ENCODE data around the gene KIAA1755. TPM values are rescaled to one million over a fixed set of nuclear protein-coding genes. Genes with fewer than 3 reads are reported as not detected.

KIAA1755 gene
- total and polyA plus RNA-seq, 2 of the 4 experiments (the other 2 are of a cell fraction): 2.5 to 5.1 TPM

DNA sequence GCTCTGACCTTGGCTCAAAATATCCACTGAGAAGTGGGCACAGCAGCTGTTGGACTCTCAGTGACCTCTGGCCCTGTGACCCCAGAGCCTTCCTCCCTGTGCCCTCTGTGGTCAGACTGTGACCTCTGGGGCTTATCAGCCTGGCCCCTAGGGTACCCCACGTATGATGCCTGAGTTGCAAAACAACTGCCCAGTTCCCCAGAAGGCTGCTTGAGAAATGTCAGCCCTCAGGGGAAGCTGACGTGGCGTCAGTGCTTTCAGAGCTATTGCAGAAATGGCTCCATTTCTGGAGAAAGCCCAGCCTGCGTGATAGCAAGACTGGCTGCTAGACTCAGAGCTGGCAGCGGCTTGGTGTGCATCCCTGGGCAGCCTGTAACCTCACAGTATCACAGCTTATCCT is 63.9 kb downstream of the KIAA1755 start:
- TF ChIP-seq CEBPB (IDR thresholded peaks at IDR 0.05; ENCODE audit: low read depth, low read length) (peak; percentile 82), RFX5 (IDR thresholded peaks at IDR 0.05; ENCODE audit: low read depth, low read length) (no peak), MAFK (IDR thresholded peaks at IDR 0.05; ENCODE audit: low read depth, low read length) (no peak), CHD1 (IDR thresholded peaks at IDR 0.05; ENCODE audit: low read depth, low read length) (no peak), SMC3 (IDR thresholded peaks at IDR 0.05; ENCODE audit: low read depth, low read length) (no peak), BHLHE40 (IDR thresholded peaks at IDR 0.05; ENCODE audit: low read depth, low read length) (no peak), NFE2L2 (IDR thresholded peaks at IDR 0.05; ENCODE audit: low read depth, low read length) (no peak), FOS (IDR thresholded peaks at IDR 0.05; ENCODE audit: low read depth, low read length) (no peak), RAD21 (IDR thresholded peaks at IDR 0.05; ENCODE audit: low read length) (no peak), MAZ (IDR thresholded peaks at IDR 0.05; ENCODE audit: borderline replicate concordance, low read depth, low read length) (no peak), MXI1 (IDR thresholded peaks at IDR 0.05; ENCODE audit: borderline replicate concordance, low read depth, low read length) (no peak), RCOR1 (IDR thresholded peaks at IDR 0.05; ENCODE audit: insufficient replicate concordance, low read length) (peak; percentile 29)
- TF ChIP-seq, protein P1, sequence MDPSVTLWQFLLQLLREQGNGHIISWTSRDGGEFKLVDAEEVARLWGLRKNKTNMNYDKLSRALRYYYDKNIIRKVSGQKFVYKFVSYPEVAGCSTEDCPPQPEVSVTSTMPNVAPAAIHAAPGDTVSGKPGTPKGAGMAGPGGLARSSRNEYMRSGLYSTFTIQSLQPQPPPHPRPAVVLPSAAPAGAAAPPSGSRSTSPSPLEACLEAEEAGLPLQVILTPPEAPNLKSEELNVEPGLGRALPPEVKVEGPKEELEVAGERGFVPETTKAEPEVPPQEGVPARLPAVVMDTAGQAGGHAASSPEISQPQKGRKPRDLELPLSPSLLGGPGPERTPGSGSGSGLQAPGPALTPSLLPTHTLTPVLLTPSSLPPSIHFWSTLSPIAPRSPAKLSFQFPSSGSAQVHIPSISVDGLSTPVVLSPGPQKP (IDR thresholded peaks at IDR 0.05; ENCODE audit: borderline replicate concordance, low read depth, low read length): no peak
- TF ChIP-seq, protein P2, sequence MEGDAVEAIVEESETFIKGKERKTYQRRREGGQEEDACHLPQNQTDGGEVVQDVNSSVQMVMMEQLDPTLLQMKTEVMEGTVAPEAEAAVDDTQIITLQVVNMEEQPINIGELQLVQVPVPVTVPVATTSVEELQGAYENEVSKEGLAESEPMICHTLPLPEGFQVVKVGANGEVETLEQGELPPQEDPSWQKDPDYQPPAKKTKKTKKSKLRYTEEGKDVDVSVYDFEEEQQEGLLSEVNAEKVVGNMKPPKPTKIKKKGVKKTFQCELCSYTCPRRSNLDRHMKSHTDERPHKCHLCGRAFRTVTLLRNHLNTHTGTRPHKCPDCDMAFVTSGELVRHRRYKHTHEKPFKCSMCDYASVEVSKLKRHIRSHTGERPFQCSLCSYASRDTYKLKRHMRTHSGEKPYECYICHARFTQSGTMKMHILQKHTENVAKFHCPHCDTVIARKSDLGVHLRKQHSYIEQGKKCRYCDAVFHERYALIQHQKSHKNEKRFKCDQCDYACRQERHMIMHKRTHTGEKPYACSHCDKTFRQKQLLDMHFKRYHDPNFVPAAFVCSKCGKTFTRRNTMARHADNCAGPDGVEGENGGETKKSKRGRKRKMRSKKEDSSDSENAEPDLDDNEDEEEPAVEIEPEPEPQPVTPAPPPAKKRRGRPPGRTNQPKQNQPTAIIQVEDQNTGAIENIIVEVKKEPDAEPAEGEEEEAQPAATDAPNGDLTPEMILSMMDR (conservative IDR thresholded peaks at IDR 0.05; ENCODE audit: low read depth, low read length): no peak
- TF ChIP-seq, protein P3, sequence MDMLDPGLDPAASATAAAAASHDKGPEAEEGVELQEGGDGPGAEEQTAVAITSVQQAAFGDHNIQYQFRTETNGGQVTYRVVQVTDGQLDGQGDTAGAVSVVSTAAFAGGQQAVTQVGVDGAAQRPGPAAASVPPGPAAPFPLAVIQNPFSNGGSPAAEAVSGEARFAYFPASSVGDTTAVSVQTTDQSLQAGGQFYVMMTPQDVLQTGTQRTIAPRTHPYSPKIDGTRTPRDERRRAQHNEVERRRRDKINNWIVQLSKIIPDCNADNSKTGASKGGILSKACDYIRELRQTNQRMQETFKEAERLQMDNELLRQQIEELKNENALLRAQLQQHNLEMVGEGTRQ (IDR thresholded peaks at IDR 0.05; ENCODE audit: low read depth, low read length): no peak
- H3K36me3 ChIP-seq (ENCODE audit: control insufficient read depth, insufficient read depth, low read length): no peaks in the 10 kb centered on the region
- H3K14ac ChIP-seq (replicated peaks; ENCODE audit: low read depth, low read length): peak overlapping the region; percentile 40
- no peak overlapping the region for H3K56ac ChIP-seq (ENCODE audit: extremely low read depth, insufficient read depth, low read length)
- H3K4ac ChIP-seq (ENCODE audit: low read depth, low read length): peak overlapping the region; percentile 88
- peak overlapping the region; percentile 23; the same call in 1 of the 3 replicates for H2BK15ac ChIP-seq (ENCODE audit: low read depth, low read length)
- peak overlapping the region; percentile 53 to 64; a peak in 3 of 4 replicates for H4K8ac ChIP-seq (ENCODE audit: low read depth in 2 of 2, low read length in 2 of 2)
- H3K27me3 ChIP-seq (ENCODE audit: control insufficient read depth, insufficient read depth, low read length): no peaks in the 10 kb centered on the region
- ATAC-seq (ENCODE audit: low read depth) (peak; percentile 43), DNase-seq (peak; percentile 80)
- no peak overlapping the region for H3K4me3 ChIP-seq (ENCODE audit: insufficient read depth, low read depth, low read length)
- peak overlapping the region; percentile 68 for H3K27ac ChIP-seq (ENCODE audit: insufficient read depth, low read length)
- peak overlapping the region; percentile 85 for H2BK120ac ChIP-seq (ENCODE audit: low read depth, low read length)
- ChIA-PET CTCF (interaction anchor here (0.9 to 1.7 kb wide), 2 partner anchors 23 to 632 kb away, joined by 3 to 5 read pairs; no protein-coding TSS in a partner anchor), POLR2A (ENCODE audit: unreplicated experiment) (no interaction called here)
- H2AFZ ChIP-seq (replicated peaks; ENCODE audit: low read length, poor library complexity): peak overlapping the region; percentile 36
- peak overlapping the region; percentile 66 for H2AK9ac ChIP-seq (replicated peaks; ENCODE audit: low read depth, low read length, poor library complexity)
- H3K23ac ChIP-seq (ENCODE audit: low read depth, low read length): peak overlapping the region; percentile 28; the same call in 1 of the 2 replicates
- WGBS, 2 experiments (ENCODE audit: extremely low coverage in 2 of 2, insufficient read length in 1 of 2): 29% methylated on average over 3 of the region's 5 CpGs; no CpG with 5 or more reads in 1 of the 2 experiments
- peaks cover 37% of the 10 kb centered on the region for H3K4me1 ChIP-seq (ENCODE audit: control insufficient read depth, insufficient read depth, low read length)
- BruUV-seq (replicated peaks): no TSS peak
- H3K9me1 ChIP-seq (ENCODE audit: insufficient read depth, low read length): peaks cover 31% of the 10 kb centered on the region
- no peak overlapping the region for H3K4me2 ChIP-seq (ENCODE audit: low read depth, low read length)
- peak overlapping the region; percentile 35 for H2BK5ac ChIP-seq (ENCODE audit: low read depth, low read length, poor library complexity, severe bottlenecking)
- H3K18ac ChIP-seq (ENCODE audit: low read depth, low read length): peak overlapping the region; percentile 51
- H3K9me3 ChIP-seq (ENCODE audit: control insufficient read depth, insufficient read depth, low read length): no peaks in the 10 kb centered on the region
- H2AK5ac ChIP-seq (ENCODE audit: low read depth, low read length): peak overlapping the region; percentile 93
- no peaks in the 10 kb centered on the region for H4K20me1 ChIP-seq (ENCODE audit: insufficient read depth, low read length)
- dilution Hi-C loops (cut with HindIII; ENCODE audit: low sequenced_read_pairs, unreplicated experiment) (no loop called here), intact Hi-C loops (cut with micrococcal nuclease) (no loop called here), in situ Hi-C loops (cut with MboI; ENCODE audit: low sequenced_read_pairs) (no loop called here)
- peak overlapping the region; percentile 14; the same call in 1 of the 2 replicates for H4K5ac ChIP-seq (ENCODE audit: low read depth, low read length)
- peak overlapping the region; percentile 60 for H2BK20ac ChIP-seq (ENCODE audit: low read depth, low read length)
- H3K9ac ChIP-seq (ENCODE audit: low read depth, low read length): no peak overlapping the region
- H3K79me1 ChIP-seq (ENCODE audit: low read depth in 1 of 2, low read length in 2 of 2): no peaks in the 10 kb centered on the region
- H4K91ac ChIP-seq (ENCODE audit: insufficient read depth, low read depth, low read length): peak overlapping the region; percentile 77

All from IMR-90 (cell line).